Esophagus squamous epithelium (tissue), 4 donors: ENCODE results near the gene SCRN1.

Source experiments
- CTCF ChIP-seq, 6 experiments: fragments of 450-650 bp in 4 of 6; fragments of 200-600 bp in 2 of 6; sonication (generic) in 2 of 6; IDR thresholded peaks; one replicate each; pipeline ENCODE4 v1.5.1; 2016 to 2019; ENCODE audit warnings: antibody characterized with exemption in 6 of 6, mild to moderate bottlenecking in 4 of 6, moderate library complexity in 4 of 6
- POLR2A ChIP-seq, 4 donors: fragments of 450-650 bp; IDR thresholded peaks; one replicate each; pipeline ENCODE4 v1.6.1; 2017; ENCODE audit warnings: antibody characterized with exemption in 4 of 4, mild to moderate bottlenecking in 4 of 4, moderate library complexity in 3 of 4

GRCh38 chr7:29892231-29892630 is 97.4 kb downstream of the SCRN1 start:
- TF ChIP-seq CTCF (IDR thresholded peaks at IDR 0.05) (no peak), POLR2A (IDR thresholded peaks at IDR 0.05) (no peak)
